H9 (cell line): ENCODE measurements around the gene PJA2. TPM values are rescaled to one million over a fixed set of nuclear protein-coding genes. Genes with fewer than 3 reads are reported as not detected.

Source experiments
- DNase-seq: peaks from one replicate; pipeline ENCODE4 v3.0.0-alpha.2; 2017
- H2AFZ ChIP-seq: one replicate; pipeline ENCODE4 v1.6.1; 2013; ENCODE audit warnings: mild to moderate bottlenecking, low read length, control low read depth, moderate library complexity
- H2AK5ac ChIP-seq: 2 replicates; pipeline ENCODE4 v1.6.1; 2013; ENCODE audit warnings: low read length, control low read depth, mixed read lengths; ENCODE audit not compliant: insufficient read length
- H2BK120ac ChIP-seq: one replicate; pipeline ENCODE4 v1.6.1; 2013; ENCODE audit warnings: low read depth, mild to moderate bottlenecking, low read length, control low read depth, inconsistent platforms; ENCODE audit not compliant: poor library complexity, severe bottlenecking
- H2BK12ac ChIP-seq: 2 replicates; pipeline ENCODE4 v1.6.1; 2013; ENCODE audit warnings: low read length, control low read depth, mixed read lengths, low read depth; ENCODE audit not compliant: insufficient read length
- H2BK15ac ChIP-seq: 2 replicates; pipeline ENCODE4 v1.6.1; 2013; ENCODE audit warnings: low read depth, low read length, control low read depth
- H2BK20ac ChIP-seq: one replicate; pipeline ENCODE4 v1.6.1; 2013; ENCODE audit warnings: low read depth, mild to moderate bottlenecking, low read length, control low read depth, inconsistent platforms; ENCODE audit not compliant: poor library complexity, severe bottlenecking
- H2BK5ac ChIP-seq: 2 replicates; pipeline ENCODE4 v1.6.1; 2013; ENCODE audit warnings: low read length, control low read depth, mixed read lengths; ENCODE audit not compliant: insufficient read length
- H3K14ac ChIP-seq: 2 replicates; pipeline ENCODE4 v1.6.1; 2013; ENCODE audit warnings: low read length, control low read depth; ENCODE audit not compliant: insufficient read depth
- H3K18ac ChIP-seq: 2 replicates; pipeline ENCODE4 v1.6.1; 2013; ENCODE audit warnings: low read depth, mild to moderate bottlenecking, mixed read lengths, low read length, control low read depth; ENCODE audit not compliant: insufficient read length
- H3K23ac ChIP-seq: 2 replicates; pipeline ENCODE4 v1.6.1; 2013; ENCODE audit warnings: low read length, control low read depth, mixed read lengths, low read depth; ENCODE audit not compliant: insufficient read length
- H3K23me2 ChIP-seq: 2 replicates; pipeline ENCODE4 v1.6.1; 2013; ENCODE audit warnings: low read depth, mild to moderate bottlenecking, mixed read lengths, low read length, control low read depth; ENCODE audit not compliant: insufficient read length, poor library complexity, severe bottlenecking
- H3K27ac ChIP-seq: 2 replicates; pipeline ENCODE4 v1.5.1; 2013; ENCODE audit warnings: low read length, control low read depth, mixed read lengths, low read depth; ENCODE audit not compliant: insufficient read length
- H3K27me3 ChIP-seq: 2 replicates; pipeline ENCODE4 v1.6.1; 2013; ENCODE audit warnings: low read length, control low read depth, inconsistent platforms; ENCODE audit not compliant: insufficient read depth
- H3K4ac ChIP-seq: 2 replicates; pipeline ENCODE4 v1.6.1; 2013; ENCODE audit warnings: low read depth, mild to moderate bottlenecking, control low read depth, inconsistent platforms, low read length, moderate library complexity
- H3K4me1 ChIP-seq: 2 replicates; pipeline ENCODE4 v1.6.1; 2013; ENCODE audit warnings: low read length, control low read depth, inconsistent platforms; ENCODE audit not compliant: insufficient read depth
- H3K4me2 ChIP-seq: 2 replicates; pipeline ENCODE4 v1.6.1; 2013; ENCODE audit warnings: low read length, control low read depth, mixed read lengths; ENCODE audit not compliant: insufficient read length, insufficient read depth
- H3K56ac ChIP-seq: 2 replicates; pipeline ENCODE4 v1.6.1; 2013; ENCODE audit warnings: low read depth, mild to moderate bottlenecking, mixed read lengths, low read length, control low read depth; ENCODE audit not compliant: insufficient read length
- H3K79me1 ChIP-seq: 2 replicates; pipeline ENCODE4 v1.6.1; 2013; ENCODE audit warnings: low read depth, mild to moderate bottlenecking, moderate library complexity, low read length, control low read depth, inconsistent platforms; ENCODE audit not compliant: insufficient read depth, poor library complexity, severe bottlenecking
- H3K79me2 ChIP-seq: 2 replicates; pipeline ENCODE4 v1.6.1; 2013; ENCODE audit warnings: low read length, control low read depth, inconsistent platforms; ENCODE audit not compliant: insufficient read depth
- H3K9ac ChIP-seq: 2 replicates; pipeline ENCODE4 v1.6.1; 2013; ENCODE audit warnings: low read length, control low read depth, mixed read lengths; ENCODE audit not compliant: insufficient read length; ENCODE audit errors: extremely low read depth
- H3K9me3 ChIP-seq: one replicate; pipeline ENCODE4 v1.6.1; 2013; ENCODE audit warnings: low read depth, low read length, inconsistent platforms; ENCODE audit not compliant: control insufficient read depth
- H3T11ph ChIP-seq: one replicate; pipeline ENCODE4 v1.6.1; 2013; ENCODE audit warnings: mild to moderate bottlenecking, low read length, control low read depth, inconsistent platforms
- H4K20me1 ChIP-seq: one replicate; pipeline ENCODE4 v1.6.1; 2013; ENCODE audit not compliant: control insufficient read depth, insufficient read length, insufficient read depth
- H4K5ac ChIP-seq: 2 replicates; pipeline ENCODE4 v1.6.1; 2013; ENCODE audit warnings: low read depth, mild to moderate bottlenecking, mixed read lengths, low read length, control low read depth; ENCODE audit not compliant: insufficient read length
- H4K8ac ChIP-seq: replicated peaks from 2 replicates; pipeline ENCODE4 v1.6.1; 2013; ENCODE audit warnings: low read length, control low read depth, mixed read lengths, low read depth; ENCODE audit not compliant: insufficient read length
- H4K91ac ChIP-seq: 2 replicates; pipeline ENCODE4 v1.6.1; 2013; ENCODE audit warnings: low read depth, mild to moderate bottlenecking, moderate library complexity, mixed read lengths, low read length, control low read depth; ENCODE audit not compliant: insufficient read length
- H3K27ac Mint-ChIP-seq, 3 experiments: 2 replicates in 2 of 3; 3 replicates in 1 of 3; pipeline ENCODE4 v1.8.0; 2020 to 2021; ENCODE audit warnings: mixed read lengths in 3 of 3, mild to moderate bottlenecking in 1 of 3, moderate library complexity in 1 of 3
- H3K27me3 Mint-ChIP-seq: 2 replicates; pipeline ENCODE4 v1.8.0; 2021; ENCODE audit warnings: low read depth, mild to moderate bottlenecking, moderate library complexity, mixed read lengths
- H3K36me3 Mint-ChIP-seq, 3 experiments: 2 replicates in 2 of 3; 3 replicates in 1 of 3; pipeline ENCODE4 v1.8.0; 2020 to 2021; ENCODE audit warnings: low read depth in 3 of 3, mixed read lengths in 3 of 3; ENCODE audit not compliant: insufficient read depth in 1 of 3
- H3K4me1 Mint-ChIP-seq, 2 experiments: 2 replicates each; pipeline ENCODE4 v1.8.0; 2020; ENCODE audit warnings: mixed read lengths in 2 of 2
- H3K4me3 Mint-ChIP-seq, 2 experiments: 2 replicates in 1 of 2; 3 replicates in 1 of 2; pipeline ENCODE4 v1.8.0; 2020 to 2021; ENCODE audit warnings: mild to moderate bottlenecking in 2 of 2, mixed read lengths in 2 of 2, moderate library complexity in 1 of 2
- H3K9me3 Mint-ChIP-seq, 2 experiments: 2 replicates in 1 of 2; 3 replicates in 1 of 2; pipeline ENCODE4 v1.8.0; 2020; ENCODE audit warnings: mild to moderate bottlenecking in 2 of 2, mixed read lengths in 2 of 2, moderate library complexity in 1 of 2
- WGBS: extraction: QIAGEN DNeasy Blood & Tissue Kit; methylation state at CpG from one replicate; pipeline ENCODE4 v1.1.7; 2013; ENCODE audit warnings: missing lambda C conversion rate, low lambda C conversion rate, mixed read lengths; ENCODE audit not compliant: insufficient read length; ENCODE audit errors: extremely low coverage; 5-methylcytosine and 5-hydroxymethylcytosine counted together
- total RNA-seq: library from RNA; stranded (reverse); gene quantifications from 2 replicates; pipeline ENCODE4 v1.2.1, GENCODE V29; 2021
- TF ChIP-seq, protein P1 (sequence below): fragments of 200-600 bp; sonication (generic); conservative IDR thresholded peaks from 3 replicates; pipeline ENCODE4 v1.8.0; 2021; ENCODE audit warnings: antibody characterized with exemption, mild to moderate bottlenecking

PJA2 gene
- total RNA-seq, 1 experiment from 2014 or later: 41.5 TPM

- H2BK5ac ChIP-seq: no peak overlapping the region
- no peak for DNase-seq
- Mint-ChIP-seq H3K4me1 (peaks cover 8 to 9% of the 10 kb centered on the region in 2 experiments), H3K27me3 (no peaks in the 10 kb centered on the region; the same call in 1 of the 2 replicates), H3K4me3 (no peak overlapping the region), H3K36me3 (no peaks in the 10 kb centered on the region), H3K27ac (no peak overlapping the region), H3K9me3 (no peaks in the 10 kb centered on the region)
- H3K18ac ChIP-seq: no peak overlapping the region
- no peaks in the 10 kb centered on the region for H4K20me1 ChIP-seq
- no peak overlapping the region for H3T11ph ChIP-seq
- H2BK120ac ChIP-seq: no peak overlapping the region
- no peak overlapping the region for H2BK20ac ChIP-seq
- H4K91ac ChIP-seq: no peak overlapping the region
- no peaks in the 10 kb centered on the region for H3K9me3 ChIP-seq
- no peaks in the 10 kb centered on the region for H3K23me2 ChIP-seq
- no peak overlapping the region for H3K27ac ChIP-seq
- no peaks in the 10 kb centered on the region for H3K27me3 ChIP-seq
- no CpG with 5 or more reads among the region's 2 CpGs for WGBS
- no peak overlapping the region for H3K9ac ChIP-seq
- no peak overlapping the region for H3K23ac ChIP-seq
- H3K14ac ChIP-seq: no peak overlapping the region
- no peak overlapping the region for H3K56ac ChIP-seq
- H2AFZ ChIP-seq: no peak overlapping the region
- no peaks in the 10 kb centered on the region for H3K4me1 ChIP-seq
- H3K4me2 ChIP-seq: no peak overlapping the region
- no peak overlapping the region for H2BK15ac ChIP-seq
- 0 out of 2 replicates have a peak, but pooled peaks cover 2% of the 10 kb centered on the region for H3K79me2 ChIP-seq
- H2AK5ac ChIP-seq: no peak overlapping the region
- no peak overlapping the region for H4K5ac ChIP-seq
- H3K79me1 ChIP-seq: no peaks in the 10 kb centered on the region
- TF ChIP-seq, protein P1, sequence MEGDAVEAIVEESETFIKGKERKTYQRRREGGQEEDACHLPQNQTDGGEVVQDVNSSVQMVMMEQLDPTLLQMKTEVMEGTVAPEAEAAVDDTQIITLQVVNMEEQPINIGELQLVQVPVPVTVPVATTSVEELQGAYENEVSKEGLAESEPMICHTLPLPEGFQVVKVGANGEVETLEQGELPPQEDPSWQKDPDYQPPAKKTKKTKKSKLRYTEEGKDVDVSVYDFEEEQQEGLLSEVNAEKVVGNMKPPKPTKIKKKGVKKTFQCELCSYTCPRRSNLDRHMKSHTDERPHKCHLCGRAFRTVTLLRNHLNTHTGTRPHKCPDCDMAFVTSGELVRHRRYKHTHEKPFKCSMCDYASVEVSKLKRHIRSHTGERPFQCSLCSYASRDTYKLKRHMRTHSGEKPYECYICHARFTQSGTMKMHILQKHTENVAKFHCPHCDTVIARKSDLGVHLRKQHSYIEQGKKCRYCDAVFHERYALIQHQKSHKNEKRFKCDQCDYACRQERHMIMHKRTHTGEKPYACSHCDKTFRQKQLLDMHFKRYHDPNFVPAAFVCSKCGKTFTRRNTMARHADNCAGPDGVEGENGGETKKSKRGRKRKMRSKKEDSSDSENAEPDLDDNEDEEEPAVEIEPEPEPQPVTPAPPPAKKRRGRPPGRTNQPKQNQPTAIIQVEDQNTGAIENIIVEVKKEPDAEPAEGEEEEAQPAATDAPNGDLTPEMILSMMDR: no peak
- no peak overlapping the region for H2BK12ac ChIP-seq
- no peak overlapping the region for H4K8ac ChIP-seq
- H3K4ac ChIP-seq: no peak overlapping the region
These were observed 96.6 kb downstream of the PJA2 start for GRCh38 chr5:109313127-109313526.
